ENCODE measurements around the gene IFITM5.

IFITM5 gene

DNA sequence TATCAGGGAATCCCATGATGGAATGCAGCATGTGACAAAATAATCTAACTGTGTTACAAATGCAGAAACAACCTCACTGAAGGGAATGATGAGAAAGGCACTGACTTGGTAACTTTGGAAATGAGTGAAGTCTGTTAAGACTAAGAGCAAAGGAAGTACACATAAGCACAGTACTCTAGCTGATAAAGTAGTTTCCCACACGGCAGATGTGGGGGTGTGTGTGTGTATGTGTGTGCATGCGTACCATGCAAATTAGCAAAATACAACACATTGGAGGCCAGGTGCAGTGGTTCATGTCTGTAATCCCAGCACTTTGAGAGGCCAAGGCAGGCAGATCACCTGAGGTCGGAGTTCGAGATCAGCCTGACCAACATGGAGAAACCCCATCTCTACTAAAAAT is 37.7 kb downstream of the IFITM5 start:
- TF ChIP-seq, protein P1, sequence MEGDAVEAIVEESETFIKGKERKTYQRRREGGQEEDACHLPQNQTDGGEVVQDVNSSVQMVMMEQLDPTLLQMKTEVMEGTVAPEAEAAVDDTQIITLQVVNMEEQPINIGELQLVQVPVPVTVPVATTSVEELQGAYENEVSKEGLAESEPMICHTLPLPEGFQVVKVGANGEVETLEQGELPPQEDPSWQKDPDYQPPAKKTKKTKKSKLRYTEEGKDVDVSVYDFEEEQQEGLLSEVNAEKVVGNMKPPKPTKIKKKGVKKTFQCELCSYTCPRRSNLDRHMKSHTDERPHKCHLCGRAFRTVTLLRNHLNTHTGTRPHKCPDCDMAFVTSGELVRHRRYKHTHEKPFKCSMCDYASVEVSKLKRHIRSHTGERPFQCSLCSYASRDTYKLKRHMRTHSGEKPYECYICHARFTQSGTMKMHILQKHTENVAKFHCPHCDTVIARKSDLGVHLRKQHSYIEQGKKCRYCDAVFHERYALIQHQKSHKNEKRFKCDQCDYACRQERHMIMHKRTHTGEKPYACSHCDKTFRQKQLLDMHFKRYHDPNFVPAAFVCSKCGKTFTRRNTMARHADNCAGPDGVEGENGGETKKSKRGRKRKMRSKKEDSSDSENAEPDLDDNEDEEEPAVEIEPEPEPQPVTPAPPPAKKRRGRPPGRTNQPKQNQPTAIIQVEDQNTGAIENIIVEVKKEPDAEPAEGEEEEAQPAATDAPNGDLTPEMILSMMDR (IDR thresholded peaks at IDR 0.05): no peak

DNA sequence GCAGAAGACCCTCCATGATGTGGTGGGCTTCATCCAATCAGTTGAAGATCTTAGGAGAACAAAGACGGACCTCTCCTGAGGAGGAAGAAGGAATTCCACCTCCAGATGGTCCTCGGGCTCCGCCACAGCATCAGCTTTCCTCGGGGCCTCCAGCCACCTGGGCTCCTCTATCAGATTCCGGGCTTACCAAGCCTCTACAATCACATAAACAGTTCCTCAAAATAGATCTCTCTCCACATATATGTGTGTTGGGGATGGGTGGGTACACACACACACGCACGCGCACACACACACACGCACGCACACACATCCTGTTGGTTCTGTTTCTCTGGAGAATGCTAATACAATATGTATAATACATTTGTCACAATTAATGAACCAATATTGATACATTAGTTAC is 39.9 kb downstream of the IFITM5 start:
- TF ChIP-seq, protein P1 (IDR thresholded peaks at IDR 0.05): no peak

DNA sequence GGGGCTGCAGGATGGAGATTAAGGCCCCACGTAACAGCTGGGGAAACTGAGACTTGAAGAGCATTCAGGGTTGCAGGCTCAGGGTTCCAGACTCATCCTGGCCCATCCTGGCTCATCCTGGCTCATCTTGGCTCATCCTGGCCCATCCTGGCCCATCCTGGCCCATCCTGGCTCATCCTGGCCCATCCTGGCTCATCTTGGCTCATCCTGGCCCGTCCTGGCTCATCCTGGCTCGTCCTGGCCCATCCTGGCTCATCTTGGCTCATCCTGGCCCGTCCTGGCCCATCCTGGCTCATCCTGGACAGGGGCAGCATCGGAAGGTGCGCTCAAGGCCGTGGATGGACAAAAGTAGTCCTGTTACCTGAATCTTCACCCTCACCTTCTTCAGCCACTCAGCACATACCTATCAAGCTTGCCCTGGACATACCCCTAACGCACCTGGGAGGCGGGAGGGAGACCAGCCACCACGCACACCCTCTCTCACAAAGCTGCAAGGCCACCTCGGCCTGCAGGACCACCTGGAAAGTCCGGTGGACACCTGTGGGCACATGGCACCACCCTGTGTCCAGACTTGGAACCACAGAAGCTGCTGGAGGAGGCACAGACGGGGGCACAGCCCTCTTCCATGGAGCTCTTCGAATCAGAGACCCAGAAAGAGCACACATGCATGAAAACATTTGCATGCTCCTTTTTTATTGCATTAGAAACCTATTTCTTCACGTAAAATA is 41.4 kb downstream of the IFITM5 start:
- TF ChIP-seq, protein P1 (IDR thresholded peaks at IDR 0.05): peak; percentile 17; the same call in 1 of the 2 replicates

DNA sequence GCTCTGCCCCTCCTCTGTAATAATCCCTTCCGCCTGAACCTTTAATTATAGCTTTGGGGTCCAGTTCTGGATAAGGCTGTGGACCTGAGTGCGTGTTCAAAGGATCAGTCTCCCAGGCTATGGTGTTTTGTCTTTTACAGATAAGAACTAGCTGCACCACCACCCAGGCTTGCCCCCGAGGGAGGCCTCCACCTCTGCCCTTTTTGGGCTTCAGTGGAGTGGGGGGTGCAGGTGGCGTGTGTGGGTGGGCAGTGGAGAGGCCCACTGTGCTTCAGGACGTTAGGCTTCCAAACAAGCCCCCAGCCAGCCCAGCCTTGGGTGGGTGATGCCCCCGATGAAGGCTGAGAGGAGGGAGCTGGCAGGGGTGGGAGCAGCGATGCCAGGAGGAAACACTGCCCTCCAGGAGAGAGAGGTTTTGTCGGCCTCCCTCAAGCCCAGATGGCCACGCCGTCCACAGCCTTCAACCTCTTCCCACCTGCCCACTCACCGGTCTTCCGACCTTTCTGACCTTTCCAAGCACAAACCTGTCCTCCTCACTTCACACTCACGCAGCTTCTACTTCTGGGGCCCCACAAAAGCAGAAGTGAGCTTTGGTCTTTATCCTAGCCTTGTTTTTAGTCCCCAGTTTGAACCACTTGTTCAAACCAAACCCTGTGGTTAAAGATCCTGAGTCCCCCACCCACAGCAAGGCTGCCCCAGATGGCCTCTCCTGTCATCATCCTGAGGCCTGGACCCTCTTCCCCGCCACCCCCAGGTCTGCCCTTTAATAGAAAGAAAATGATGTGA is 42.2 kb downstream of the IFITM5 start:
- TF ChIP-seq, protein P1 (IDR thresholded peaks at IDR 0.05): no peak

DNA sequence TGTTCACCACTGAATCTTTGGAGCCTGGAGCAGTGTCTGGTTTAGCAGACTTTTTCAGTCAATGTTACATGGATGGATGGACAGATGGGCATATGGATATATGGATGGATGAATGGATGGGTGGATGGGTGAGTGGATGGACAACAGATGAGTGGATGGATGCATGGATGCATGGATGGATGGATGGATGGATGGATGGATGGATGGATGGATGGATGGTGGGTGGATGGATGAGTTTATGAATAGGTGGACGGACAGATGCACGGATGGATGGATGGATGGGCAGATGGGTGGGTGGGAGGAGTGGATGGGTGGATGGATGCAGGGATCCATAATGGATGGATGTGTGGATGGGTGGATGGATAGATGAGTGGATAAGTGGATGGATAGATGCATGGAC is 43.5 kb downstream of the IFITM5 start:
- TF ChIP-seq, protein P1 (IDR thresholded peaks at IDR 0.05): no peak

DNA sequence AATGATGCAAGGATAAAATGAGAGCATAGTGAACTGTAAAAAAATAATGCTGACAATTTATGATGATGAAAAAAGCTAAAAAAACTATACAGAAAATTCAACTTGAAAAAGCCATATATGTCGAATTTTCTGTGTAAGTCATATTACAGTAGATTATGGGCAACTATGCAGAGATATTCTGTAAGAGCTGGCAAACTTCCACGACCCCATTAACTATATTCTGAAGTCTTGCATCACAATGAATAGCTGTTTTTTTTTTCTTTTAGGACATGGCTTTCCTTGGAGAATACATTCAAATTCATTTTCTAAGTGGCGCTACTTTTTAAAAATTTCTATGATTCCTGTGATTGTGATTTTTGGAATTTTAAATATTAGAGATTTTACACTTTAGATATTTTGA is 44.1 kb downstream of the IFITM5 start:
- TF ChIP-seq, protein P1 (IDR thresholded peaks at IDR 0.05): no peak

DNA sequence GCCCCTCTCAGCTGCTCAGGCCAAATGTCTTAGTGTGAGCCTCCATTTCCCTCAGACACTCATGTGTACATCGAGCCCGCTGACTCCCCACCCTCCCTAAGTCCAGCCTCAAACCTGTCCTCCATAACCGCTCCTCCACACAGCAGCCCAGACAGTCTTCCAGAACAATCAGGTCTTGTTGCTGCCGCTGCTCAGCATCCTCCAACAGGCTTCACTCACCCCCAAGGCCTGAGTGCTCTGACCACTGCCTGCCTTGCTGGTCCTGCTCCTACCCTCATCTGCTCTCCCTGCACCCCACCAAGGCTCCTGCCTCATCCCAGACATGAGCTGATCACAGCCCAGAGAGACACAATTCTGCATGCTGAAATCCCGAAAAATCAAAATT is 45.4 kb downstream of the IFITM5 start:
- TF ChIP-seq, protein P1 (IDR thresholded peaks at IDR 0.05): no peak

All from LNCAP (cell line).